ENCODE results near the gene PREPL.

PREPL gene

DNA sequence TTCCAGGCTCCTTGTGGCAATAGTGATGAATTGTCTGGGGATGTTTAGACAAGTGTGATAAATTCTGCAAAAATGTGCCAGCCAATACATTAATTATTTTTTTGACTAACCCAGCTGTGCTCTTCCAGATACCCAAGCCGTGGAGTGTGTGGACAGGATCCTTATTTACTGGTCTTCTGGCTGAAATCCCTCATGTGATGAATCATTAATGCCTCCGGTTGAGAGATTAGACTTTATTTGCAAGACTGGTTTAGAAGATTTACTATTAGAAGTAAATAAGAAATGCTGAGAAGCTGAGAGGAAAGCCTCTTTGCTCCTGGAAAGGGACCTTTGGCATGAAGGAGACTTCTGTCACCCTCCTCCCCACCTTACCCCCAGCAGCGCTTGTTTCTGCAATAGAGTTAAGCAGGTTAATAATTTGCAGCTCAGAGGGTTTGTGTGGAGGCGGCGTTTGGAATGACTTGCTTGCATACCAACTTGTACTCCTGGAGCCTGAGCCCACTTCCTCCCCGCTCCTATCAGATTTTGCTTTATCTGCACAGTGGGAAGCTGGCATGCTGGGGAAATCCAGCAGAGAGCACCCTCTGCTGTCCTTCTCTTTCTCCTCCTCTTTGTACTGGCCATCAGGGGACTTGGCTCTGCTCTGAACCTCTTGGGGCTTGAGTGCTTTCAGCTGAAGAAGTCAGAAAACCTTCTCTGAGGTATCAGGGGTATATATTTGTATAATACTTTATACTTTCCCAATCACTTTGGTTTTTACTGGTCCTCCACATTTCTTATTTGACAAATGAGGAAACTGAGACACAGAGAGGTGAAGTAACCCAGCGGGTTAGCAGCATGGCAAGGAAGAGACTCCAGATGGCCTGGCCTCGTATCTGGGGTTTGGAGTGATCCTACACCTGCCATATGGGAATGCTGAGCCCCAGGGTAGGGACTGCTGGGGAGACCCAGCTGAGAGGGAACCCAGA is 69.7 kb downstream of the PREPL start:
- no peak for DNase-seq

DNA sequence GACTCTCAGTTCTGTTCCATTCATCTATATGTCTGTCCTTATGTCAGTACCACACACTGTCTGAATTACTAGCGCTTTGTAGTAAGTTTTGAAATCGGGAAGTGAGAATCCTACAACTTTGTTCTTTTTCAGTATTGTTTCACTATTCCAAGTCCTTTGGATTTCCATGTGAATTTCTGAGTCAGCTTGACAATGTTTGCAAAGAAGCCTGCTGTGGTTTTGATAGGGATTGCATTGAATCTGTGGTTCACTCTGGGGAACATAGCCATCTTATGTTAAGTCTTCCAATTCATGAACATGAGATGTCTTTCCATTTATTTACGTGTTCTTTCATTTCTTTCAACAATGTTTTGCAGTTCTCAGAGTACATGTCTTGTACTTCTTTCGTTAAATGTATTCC is 71.0 kb downstream of the PREPL start:
- no peak for DNase-seq

DNA sequence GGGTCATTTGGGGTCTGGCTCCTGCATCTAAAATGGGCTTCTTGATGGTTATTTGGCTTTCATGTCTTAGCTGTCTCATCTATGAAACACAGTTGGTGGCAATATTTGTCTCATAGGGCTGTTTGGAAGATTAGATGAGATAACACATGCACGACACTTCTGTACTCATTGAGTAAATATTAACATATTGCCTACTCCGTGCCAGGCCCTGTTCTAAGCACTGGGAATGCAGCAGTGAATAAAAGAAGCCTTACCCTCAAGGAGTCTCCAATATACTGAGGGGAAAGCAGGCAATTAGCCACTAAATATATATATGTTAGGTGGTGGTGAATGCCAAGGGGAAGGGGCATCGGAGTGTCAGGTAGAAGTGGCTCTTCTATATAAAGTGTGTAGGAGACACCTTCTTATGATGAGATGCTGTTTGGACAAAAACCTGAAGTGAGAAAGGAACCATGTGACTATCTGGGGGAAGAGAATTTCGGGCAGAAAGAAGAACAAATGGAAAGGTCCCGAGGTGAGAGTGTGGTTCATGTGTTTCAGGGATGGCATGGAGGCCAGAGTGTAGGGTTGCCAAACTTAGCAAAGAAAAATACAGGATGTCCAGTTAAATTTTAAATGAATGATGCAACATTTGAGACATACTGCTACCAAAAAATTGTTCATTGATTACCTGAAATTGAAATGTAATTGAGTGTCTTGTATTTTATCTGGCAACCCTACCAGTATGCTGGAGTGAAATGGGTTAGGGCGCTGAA is 74.2 kb downstream of the PREPL start:
- DNase-seq: no peak

DNA sequence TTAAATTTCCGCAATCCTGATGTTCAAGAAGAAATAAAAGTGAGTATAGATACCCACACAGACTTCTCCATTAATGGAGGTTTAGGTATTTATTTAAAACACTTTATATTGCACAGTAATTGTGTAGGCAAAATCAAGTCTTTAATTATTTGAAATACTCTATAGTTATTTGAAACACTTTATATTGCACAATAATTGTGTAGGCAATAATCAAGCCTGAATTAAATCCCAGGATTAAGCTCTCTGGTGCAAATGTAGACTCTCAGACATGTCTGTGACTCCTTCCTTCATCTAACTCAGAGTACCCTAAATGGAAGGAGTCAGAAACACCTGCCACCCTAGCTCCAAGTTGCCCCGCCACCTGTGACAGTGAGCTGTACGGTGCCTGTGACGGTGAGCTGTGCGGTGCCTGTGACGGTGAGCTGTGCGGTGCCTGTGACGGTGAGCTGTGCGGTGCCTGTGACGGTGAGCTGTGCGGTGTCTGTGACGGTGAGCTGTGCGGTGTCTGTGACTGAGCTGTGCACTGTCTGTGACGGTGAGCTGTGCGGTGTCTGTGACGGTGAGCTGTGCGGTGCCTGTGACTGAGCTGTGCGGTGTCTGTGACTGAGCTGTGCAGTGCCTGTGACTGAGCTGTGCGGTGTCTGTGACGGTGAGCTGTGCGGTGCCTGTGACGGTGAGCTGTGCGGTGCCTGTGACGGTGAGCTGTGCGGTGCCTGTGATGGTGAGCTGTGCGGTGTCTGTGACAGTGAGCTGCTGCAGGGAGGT is 75.0 kb downstream of the PREPL start:
- no peak for DNase-seq

DNA sequence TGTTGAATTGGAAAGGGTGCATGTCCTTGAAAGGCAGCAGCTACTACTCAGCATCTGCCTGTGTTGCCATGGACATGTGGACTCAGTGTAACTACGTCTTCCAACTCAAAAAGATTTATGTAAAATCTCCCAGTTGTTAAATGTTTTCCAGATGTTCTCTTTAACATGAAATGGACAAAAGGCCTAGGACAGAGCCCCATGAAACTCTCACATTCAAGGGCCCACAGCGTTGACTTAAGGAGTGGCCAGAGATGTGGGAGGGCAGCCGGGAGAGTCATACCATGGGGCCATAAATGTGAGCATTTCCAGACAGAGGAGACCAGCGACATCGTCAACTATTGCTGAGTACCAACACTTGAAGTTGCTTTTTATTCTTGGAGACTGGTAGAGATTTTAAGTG is 76.1 kb downstream of the PREPL start:
- no peak for DNase-seq

DNA sequence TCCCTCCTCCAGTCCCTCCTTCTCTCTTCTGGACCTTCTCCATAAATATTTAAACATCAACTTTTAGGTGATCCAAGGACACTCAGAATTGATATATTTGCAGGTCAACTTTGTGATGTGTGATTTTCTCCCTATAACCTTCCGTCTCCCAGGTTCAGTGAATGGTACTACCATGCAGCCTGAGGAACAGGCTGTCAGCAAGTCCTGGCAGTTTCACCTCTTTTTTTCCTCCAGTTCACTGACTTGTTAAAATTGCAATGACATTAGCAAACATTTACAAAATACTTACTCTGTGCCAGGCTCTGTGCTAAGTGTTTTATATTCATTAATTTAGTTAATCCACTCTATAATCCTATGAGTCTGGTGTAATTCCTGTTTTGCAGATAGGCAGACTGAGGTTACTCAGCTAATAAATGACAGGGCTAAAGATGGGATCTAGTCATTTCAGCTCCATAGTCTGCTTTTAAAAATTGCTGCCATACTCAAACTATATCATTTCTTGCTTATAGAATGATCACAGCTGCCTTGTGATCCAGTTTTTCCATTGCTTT is 78.1 kb downstream of the PREPL start:
- no peak for DNase-seq

DNA sequence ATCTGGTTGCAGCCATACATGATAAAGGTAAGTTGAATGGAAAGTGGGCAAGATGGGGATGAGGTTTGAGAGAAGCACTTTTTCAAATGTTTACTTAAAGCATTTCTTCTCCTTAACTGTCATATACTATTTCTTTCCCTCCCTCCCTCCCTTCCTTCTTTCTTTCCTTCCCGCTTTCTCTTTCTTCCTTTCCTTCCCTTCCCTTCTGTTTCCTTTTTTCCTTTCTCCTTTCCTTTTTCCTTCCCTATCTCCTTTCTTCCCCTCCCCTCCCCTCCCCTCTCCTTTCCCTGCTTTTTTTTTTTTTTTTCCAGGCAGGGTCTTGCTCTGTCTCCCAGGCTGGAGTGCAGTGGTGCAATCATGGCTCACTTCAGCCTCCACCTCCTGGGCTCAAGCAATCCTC is 80.4 kb downstream of the PREPL start:
- DNase-seq: no peak

DNA sequence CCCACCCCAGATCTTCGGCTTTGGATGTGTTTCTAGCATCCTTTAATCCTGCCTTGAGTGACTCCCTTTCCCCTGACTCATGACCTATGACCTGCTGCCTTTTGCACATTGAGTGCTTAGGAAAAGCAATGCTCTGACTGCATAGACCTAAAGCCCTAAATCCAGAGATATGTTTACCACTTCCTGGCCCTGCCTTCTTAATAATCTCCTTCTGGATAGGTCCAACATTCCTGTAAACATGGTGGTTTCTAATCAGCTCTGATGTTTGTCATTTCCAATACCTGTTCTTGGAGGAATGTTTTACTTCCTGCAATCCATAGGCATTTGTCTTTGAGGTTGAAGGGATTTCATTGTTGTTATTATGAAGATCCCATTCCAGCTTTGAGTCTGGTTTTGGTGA is 83.8 kb downstream of the PREPL start:
- DNase-seq: no peak

DNA sequence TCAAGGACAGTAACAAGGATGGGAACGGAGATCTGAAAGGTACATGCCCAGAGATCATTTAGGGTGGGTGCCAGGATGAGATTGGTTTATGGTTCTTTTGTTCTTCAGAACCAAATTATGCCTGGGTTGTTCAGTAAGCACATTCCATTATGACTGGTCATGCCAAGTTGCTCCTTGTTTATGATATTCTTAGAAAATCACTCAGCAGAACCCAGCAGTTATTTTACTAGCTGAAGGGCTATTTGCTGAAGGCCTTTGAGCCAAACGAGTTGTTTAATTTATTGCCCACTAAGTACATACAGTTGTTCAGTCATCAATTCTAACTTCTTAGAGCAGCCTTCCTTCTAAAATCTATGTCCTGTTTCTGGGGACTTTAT is 85.4 kb downstream of the PREPL start:
- no peak for DNase-seq

DNA sequence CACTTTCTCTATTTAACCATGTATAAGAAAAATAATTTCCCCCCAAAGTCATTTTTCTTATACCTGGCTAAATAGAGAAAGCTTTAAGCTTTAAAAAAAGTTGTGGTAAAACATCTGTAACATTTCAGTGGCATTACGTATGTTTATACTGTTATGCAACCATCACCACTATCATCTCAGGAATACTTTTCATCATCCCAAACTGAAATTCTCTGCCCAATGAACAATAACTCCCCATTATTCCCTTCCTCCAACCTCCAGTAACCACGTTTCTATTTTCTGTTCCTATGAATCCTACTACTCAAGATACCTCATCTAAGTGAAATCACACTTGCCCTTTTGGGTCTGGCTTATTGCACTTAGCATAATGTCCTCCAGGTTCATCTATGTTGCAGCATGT is 87.7 kb downstream of the PREPL start:
- no peak for DNase-seq

DNA sequence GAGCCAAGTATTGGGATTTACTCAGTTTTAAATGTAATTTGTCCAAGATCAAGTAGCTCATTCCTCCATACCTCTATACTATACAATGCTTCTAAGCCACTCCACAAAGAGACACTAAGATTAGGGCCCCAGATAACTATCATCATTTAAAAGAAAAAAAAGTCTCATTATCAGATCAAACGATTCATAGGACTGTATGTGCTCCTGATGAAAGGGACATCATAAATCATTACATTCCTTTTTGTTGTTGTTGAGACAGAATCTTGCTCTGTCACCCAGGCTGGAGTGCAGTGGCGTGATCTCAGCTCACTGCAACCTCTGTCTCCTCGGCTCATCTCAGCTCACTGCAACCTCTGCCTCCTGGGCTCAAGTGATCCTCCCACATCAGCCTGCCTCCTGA is 88.2 kb downstream of the PREPL start:
- DNase-seq: no peak

DNA sequence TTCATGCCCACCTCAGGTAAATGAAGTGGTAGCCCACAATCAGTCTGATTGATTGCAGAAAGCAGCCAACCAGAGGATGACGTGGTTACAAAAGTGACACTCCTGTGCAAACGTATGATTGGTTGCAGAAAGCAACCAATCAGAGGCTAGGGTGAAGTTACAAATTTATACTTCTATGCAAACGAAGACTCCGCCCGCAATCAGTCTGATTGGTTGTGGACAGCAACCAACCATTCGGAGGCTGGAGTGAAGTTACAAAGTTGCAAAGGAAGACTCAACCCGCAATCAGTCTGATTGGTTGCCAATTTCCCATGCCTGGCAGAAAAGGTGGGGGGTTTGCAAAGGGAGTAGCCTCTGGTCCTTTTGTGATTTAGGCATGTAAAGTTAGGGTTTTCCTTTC is 90.0 kb downstream of the PREPL start:
- DNase-seq: no peak

DNA sequence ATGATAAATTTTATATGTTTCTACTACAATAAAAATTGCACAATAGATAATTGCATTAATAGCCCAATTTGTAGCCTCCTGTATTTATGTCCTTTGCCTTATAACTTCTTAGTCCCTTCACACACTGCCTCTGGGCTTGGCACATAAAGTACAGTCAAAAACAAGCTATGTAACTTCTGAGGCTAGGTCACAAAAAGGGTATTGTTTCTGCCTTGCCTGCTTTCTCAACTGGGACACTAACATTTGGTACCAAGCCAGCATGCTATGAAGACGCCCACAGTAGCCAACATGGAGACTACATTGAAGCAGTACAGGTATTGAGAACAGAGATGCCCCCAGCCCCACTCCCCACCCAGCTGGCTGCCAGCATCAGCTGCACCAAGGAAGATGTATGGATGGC is 91.5 kb downstream of the PREPL start:
- no peak for DNase-seq

DNA sequence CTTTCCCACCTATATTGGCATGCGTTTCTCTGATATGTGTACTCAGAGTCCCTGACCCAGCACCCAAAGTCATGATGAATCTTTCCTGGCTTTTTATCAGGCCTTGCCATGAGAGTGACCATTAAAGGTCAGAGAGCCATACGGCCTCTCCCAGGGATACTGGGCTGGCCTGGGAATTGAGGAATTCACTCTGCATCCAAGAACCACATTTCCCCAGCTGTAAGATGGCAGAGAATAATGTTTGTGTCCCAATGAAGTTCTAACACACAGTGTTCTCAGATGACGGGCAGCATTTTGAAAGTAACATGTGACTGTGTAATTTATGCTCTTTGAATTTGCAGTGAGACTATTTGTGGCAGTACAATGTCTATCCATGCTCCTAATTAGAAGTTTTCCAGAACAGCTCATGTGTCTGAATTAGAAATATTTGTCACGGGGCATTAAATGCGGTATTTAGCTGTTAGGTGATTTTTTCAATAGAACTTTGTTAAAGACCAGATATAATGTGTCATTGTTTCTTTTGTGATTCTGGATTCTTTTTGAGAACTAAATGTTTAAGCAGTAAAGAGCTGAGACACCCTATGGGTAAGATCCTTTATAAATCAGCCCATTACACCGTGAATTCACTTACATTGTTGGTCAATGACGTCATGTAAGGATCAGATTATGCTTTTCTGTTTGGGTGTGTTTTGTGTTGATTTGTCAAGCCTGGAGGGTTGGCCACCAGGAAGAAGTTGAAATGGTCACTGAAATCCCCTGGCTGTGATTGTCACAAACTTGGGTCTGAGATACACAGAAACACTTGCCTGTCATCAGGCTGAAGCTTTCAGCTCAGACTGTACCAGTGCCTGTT is 93.3 kb downstream of the PREPL start:
- no peak for DNase-seq

Measured in stimulated activated CD4-positive, alpha-beta T cell treated with anti-CD3 and anti-CD28 coated beads, Interleukin-2, amount 100 ng/mL, for 24 hours (primary cell).